IPS-NIHi11 (cell line): ENCODE results near the gene UBASH3A.
"Not testable (repeated sequence)": the region's sequence is repeated elsewhere in the genome, so short reads cannot be mapped to it uniquely, and the experiment has no call there.

Source experiments
- DNase-seq: peaks from one replicate; pipeline ENCODE4 v3.0.0; 2012; ENCODE audit warnings: mixed read lengths, low spot score

UBASH3A gene

DNA sequence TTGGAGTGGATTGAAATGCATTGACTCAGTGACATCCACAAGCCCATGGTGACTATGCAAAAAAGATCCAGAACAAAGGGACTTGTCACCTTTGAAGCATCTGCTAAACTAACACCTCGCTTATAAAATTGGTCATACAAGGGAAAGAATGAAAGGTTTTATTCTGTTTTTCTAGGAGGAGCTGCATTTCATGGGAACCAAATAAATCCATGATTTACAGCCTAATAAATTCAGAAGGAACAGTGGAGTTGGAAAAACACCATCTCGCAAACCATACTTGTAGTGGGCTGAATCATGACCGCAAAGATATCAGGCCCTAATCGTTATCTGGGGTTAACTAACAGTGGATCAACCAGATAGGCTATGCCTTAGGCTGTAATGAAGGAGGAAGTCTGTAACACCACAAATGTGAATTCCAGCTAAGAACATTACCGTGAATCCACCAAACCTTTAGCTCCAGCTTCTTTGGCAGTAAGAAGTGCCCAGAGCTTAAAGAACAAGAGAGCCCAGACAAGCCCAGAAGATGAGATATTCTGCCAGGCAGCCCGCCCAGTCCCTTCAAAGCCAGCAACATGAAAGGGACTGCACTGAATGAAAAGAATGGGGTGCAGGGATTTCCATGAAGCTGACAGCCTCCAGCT lies 64.9 kb downstream of the UBASH3A start:
- DNase-seq, result no peak

DNA sequence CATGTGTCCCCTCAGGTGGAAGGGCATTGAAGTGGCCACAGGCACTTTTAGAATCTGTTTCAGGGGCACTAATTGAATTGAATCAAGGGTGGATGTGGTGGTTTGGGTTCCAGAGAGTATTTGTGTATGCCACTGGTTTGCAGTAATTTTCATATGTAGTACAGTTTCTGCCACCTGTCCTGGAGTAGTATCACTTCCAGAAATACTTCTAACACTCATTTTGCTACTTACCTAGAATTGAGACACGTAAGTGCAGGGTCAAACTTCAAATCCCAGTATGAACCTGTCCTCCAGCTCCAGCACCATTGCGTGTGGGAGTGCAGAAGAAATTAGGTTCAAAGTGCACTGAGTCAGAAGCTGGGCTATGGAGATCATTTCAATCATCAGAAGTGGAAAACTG lies 65.6 kb downstream of the UBASH3A start:
- no peak for DNase-seq

GRCh38 chr21:42469726-42470125 lies 66.0 kb downstream of the UBASH3A start:
- DNase-seq, result not testable (repeated sequence)

DNA sequence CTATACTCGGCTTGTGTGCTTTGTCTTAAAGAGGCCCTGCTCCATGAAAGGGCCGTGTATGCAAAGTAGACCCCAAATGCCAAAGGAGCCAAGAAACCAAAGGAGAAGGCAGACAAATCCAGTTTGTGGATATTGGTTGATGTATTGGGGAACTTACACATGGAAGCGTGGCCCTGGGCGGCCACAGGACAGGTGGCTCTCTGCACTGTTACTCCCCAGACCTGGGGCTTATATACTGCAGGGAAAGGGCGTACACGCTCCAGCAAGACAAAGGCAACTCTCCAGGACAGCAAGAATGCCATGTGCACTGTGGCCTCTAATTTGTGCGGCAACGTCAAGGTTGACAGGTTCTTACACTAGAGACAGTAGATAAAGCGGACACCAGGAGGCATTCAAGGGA lies 67.5 kb downstream of the UBASH3A start:
- no peak for DNase-seq

- DNase-seq, result no peak
Observed at GRCh38 chr21:42471716-42472330, 68.1 kb downstream of the UBASH3A start.

DNA sequence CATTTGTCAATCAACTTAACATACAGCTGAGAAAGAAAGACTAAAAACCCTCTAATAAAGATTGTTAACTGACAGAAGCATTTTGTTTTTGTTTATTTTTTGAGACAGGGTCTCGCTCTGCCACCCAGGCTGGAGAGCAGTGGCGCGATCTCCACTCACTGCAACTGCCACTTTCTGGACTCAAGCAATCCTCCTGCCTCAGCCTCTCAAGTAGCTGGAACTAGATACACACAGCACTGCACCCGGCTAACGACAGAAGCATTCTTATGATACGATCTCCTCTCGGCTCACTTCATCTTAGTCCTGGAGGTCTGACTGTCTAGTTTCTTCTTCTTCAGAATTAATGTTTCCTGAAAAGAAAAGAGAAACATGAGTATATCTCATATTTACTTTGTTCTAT lies 68.8 kb downstream of the UBASH3A start:
- no peak for DNase-seq

DNA sequence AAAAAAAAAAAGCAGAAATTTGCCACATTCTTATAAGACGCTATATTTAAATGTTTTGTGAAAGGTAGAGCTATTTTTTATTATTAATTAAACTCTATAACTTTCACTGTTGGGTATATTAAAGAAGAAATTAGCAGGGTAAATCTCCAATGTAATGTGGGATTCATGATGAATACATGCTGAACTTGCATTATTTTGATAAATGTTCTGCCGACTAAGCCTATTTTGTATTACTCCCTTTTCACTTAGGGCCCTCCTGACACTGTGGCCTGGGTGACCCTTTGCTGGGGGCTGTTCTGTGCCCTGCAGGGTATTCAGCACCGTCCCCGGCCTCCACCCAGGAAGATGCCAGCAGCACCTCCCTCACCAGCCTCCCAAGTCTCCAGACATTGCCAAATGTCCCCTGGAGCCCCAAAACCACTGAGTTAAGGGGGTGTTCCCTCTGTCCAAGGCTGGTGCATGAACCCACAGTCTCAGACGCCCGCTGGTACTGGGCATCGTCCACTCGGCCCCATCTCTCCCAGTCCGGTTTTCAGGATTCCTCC lies 69.9 kb downstream of the UBASH3A start:
- no peak for DNase-seq

- peak; percentile 62 for DNase-seq
Observed at GRCh38 chr21:42474043-42474831, 70.5 kb downstream of the UBASH3A start.

GRCh38 chr21:42475036-42475435 lies 71.3 kb downstream of the UBASH3A start:
- DNase-seq, result no peak

GRCh38 chr21:42475526-42476387 lies 72.1 kb downstream of the UBASH3A start:
- DNase-seq, result no peak

- no peak for DNase-seq
Observed at GRCh38 chr21:42476388-42477331, 73.0 kb downstream of the UBASH3A start.

GRCh38 chr21:42478504-42478903 lies 74.8 kb downstream of the UBASH3A start:
- no peak for DNase-seq

GRCh38 chr21:42479582-42479981 lies 75.9 kb downstream of the UBASH3A start:
- DNase-seq, result no peak

GRCh38 chr21:42480736-42481135 lies 77.0 kb downstream of the UBASH3A start:
- no peak for DNase-seq

- no peak for DNase-seq
Observed at GRCh38 chr21:42481169-42481568, 77.5 kb downstream of the UBASH3A start.

- no peak for DNase-seq
Observed at GRCh38 chr21:42484966-42485365, 81.3 kb downstream of the UBASH3A start.

- no peak for DNase-seq
Observed at GRCh38 chr21:42486072-42486471, 82.4 kb downstream of the UBASH3A start.

- DNase-seq, result no peak
Observed at GRCh38 chr21:42486531-42486930, 82.8 kb downstream of the UBASH3A start.

DNA sequence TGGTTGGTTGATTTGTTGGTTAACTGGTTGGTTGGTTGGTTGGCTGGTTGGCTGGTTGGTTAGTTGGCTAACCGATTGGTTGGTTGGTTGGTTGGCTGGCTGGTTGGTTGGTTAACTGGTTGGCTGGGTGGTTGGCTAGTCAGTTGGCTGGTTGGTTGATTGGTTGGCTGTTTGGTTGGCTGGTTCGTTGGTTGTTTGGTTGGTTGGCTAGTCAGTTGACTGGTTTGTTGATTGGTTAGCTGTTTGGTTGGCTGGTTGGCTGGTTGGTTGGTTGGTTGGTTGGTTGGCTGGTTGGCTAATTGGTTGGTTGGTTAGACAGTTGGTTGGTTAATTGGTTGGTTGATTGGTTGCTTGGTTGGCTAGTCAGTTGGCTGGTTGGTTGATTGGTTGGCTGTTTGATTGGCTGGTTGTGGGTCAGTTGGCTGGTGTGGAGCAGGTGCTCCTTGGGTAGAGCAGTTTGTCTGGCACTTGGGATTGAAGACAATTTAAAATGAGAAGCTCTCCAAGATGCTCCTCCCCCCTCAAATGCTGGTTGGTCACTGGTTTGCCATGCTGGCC lies 85.4 kb downstream of the UBASH3A start:
- no peak for DNase-seq

DNA sequence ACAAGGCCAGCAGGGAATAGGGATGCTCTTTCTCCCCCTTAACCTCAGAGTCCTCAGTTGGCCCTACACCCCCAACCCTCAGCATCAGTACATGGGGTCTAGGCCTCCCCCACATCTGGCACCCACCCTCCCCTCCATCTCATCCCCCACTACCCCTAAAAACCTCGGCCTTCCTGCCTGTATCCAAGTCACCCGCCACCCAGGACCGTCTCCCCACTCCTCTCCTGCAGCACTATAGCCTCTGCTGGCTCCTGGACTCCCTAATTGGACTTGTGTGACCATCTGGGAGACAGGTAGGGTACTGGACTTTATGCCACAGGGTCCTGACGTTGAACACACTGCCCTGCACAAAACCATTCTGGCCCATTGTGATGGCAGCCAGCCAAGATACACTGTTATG lies 86.3 kb downstream of the UBASH3A start:
- no peak for DNase-seq

DNA sequence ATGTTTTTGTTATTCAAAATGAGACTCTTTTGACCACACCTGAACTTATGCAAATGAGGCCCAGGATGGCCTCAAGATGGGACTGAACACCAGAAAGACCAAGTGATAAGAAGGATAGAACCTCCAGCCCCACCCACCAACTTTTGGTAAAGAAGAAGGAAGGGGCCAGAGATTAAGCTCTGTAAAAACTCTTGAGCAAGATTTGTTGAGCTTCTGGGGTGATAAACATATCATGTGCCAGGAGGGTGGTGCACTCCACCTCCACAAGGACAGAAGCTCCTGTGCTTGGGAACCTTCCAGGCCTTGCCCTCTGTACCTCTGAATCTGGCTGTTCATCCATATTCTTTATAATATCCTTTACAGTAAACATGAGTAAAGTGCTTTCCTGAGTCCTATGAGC lies 87.0 kb downstream of the UBASH3A start:
- no peak for DNase-seq
